HepG2 (cell line): ENCODE results near the gene TXNDC11.

Source experiments
- ARID2 ChIP-seq: sonication (generic); formaldehyde crosslinking; IDR thresholded peaks from 2 replicates; pipeline ENCODE4 v1.8.1; 2022; ENCODE audit warnings: mild to moderate bottlenecking, missing genetic modification reagents, borderline replicate concordance
- ATF6 ChIP-seq: sonication (generic); formaldehyde crosslinking; conservative IDR thresholded peaks from 2 replicates; pipeline ENCODE4 v1.4.0; 2020; ENCODE audit warnings: missing genetic modification reagents
- CERS6 ChIP-seq: sonication (generic); formaldehyde crosslinking; IDR thresholded peaks from 2 replicates; pipeline ENCODE4 v1.5.0; 2020; ENCODE audit warnings: missing genetic modification reagents
- CREB1 ChIP-seq, 2 experiments: fragments of 450-650 bp in 1 of 2; IDR thresholded peaks; 2 replicates each; pipeline ENCODE4 v1.6.1; 2016 to 2017; ENCODE audit warnings: control low read depth in 1 of 2, mild to moderate bottlenecking in 1 of 2, missing compliant biosample characterization in 1 of 2, missing genetic modification characterization in 1 of 2
- CTCF ChIP-seq: sonication (generic); formaldehyde crosslinking; IDR thresholded peaks from 2 replicates; pipeline ENCODE4 v1.5.0; 2020; ENCODE audit warnings: mild to moderate bottlenecking, missing genetic modification reagents, moderate library complexity
- FIP1L1 ChIP-seq: fragments of 200-400 bp; formaldehyde crosslinking; IDR thresholded peaks from 2 replicates; pipeline ENCODE4 v1.6.1; 2018; ENCODE audit warnings: low read depth, mild to moderate bottlenecking, low read length, moderate library complexity, borderline replicate concordance; ENCODE audit not compliant: insufficient read depth
- KLF9 ChIP-seq: IDR thresholded peaks from 2 replicates; pipeline ENCODE4 v1.6.1; 2016; ENCODE audit warnings: low read depth
- SIX1 ChIP-seq: sonication (generic); formaldehyde crosslinking; IDR thresholded peaks from 2 replicates; pipeline ENCODE4 v1.4.0; 2020; ENCODE audit warnings: missing genetic modification reagents, borderline replicate concordance

- TF ChIP-seq SIX1 (CRISPR knock-in tag) = no peak
- TF ChIP-seq CREB1 (IDR thresholded peaks at IDR 0.05) = no peak
- no peak for TF ChIP-seq CREB1 (CRISPR knock-in tag; IDR thresholded peaks at IDR 0.05)
- no peak for TF ChIP-seq CTCF (CRISPR knock-in tag)
- TF ChIP-seq CERS6 (CRISPR knock-in tag) = no peak
- no peak for TF ChIP-seq FIP1L1
- no peak for TF ChIP-seq ARID2 (CRISPR knock-in tag)
- TF ChIP-seq ATF6 = no peak
- TF ChIP-seq KLF9 (CRISPR knock-in tag) = no peak
These were observed 60.0 kb downstream of the TXNDC11 start for GRCh38 chr16:11682655-11683096.
